DND-41 (cell line): ENCODE data around the gene KRT13.

Experiments
- ATAC-seq: fragments of 200-7000 bp; cut with Tn5 transposase; 3 replicates; pipeline ENCODE4 v1.9.1; 2021; ENCODE audit warnings: low read depth; ENCODE audit not compliant: insufficient read depth
- DNase-seq: peaks from one replicate; pipeline ENCODE4 v3.0.0-alpha.2; 2020
- H2AFZ ChIP-seq: 2 replicates; pipeline ENCODE4 v1.6.0; 2012; ENCODE audit warnings: low read depth, low read length
- H3K27ac ChIP-seq: 2 replicates; pipeline ENCODE4 v1.5.1; 2012; ENCODE audit warnings: low read length, inconsistent platforms
- H3K27me3 ChIP-seq: fragments of 200-600 bp; sonication (generic); 2 replicates; pipeline ENCODE4 v1.6.0; 2012; ENCODE audit warnings: low read length, mild to moderate bottlenecking, inconsistent platforms; ENCODE audit not compliant: insufficient read depth, poor library complexity
- H3K36me3 ChIP-seq: 2 replicates; pipeline ENCODE4 v1.5.1; 2012; ENCODE audit warnings: low read length, inconsistent platforms; ENCODE audit not compliant: insufficient read depth
- H3K4me1 ChIP-seq: 2 replicates; pipeline ENCODE4 v1.5.1; 2012; ENCODE audit warnings: mild to moderate bottlenecking, low read length; ENCODE audit not compliant: insufficient read depth
- H3K4me2 ChIP-seq: 2 replicates; pipeline ENCODE4 v1.6.0; 2012; ENCODE audit warnings: mild to moderate bottlenecking, moderate library complexity, low read length, inconsistent platforms; ENCODE audit not compliant: insufficient read depth
- H3K4me3 ChIP-seq, 2 experiments: fragments of 200-600 bp in 1 of 2; shearing (Covaris generic) in 1 of 2; 2 replicates each; pipeline ENCODE4 v1.5.1; 2012 to 2016; ENCODE audit warnings: inconsistent platforms in 2 of 2, low read length in 2 of 2, mild to moderate bottlenecking in 2 of 2, low read depth in 1 of 2, moderate library complexity in 1 of 2
- H3K79me2 ChIP-seq: 2 replicates; pipeline ENCODE4 v1.6.0; 2012; ENCODE audit warnings: low read length, inconsistent platforms; ENCODE audit not compliant: insufficient read depth
- H3K9ac ChIP-seq: 2 replicates; pipeline ENCODE4 v1.6.0; 2012; ENCODE audit warnings: low read depth, mild to moderate bottlenecking, inconsistent platforms, low read length, moderate library complexity
- H3K9me3 ChIP-seq: 2 replicates; pipeline ENCODE4 v1.5.1; 2012; ENCODE audit warnings: low read length, moderate library complexity, mild to moderate bottlenecking, inconsistent platforms; ENCODE audit not compliant: insufficient read depth, severe bottlenecking
- H4K20me1 ChIP-seq: 2 replicates; pipeline ENCODE4 v1.6.0; 2012; ENCODE audit warnings: low read length; ENCODE audit not compliant: insufficient read depth
- CTCF ChIP-seq: IDR thresholded peaks from 2 replicates; pipeline ENCODE4 v1.5.1; 2012; ENCODE audit warnings: borderline replicate concordance, low read length, moderate library complexity, mild to moderate bottlenecking; ENCODE audit not compliant: poor library complexity, severe bottlenecking; ENCODE audit errors: extremely low read depth
- EZH2 ChIP-seq: IDR thresholded peaks from 3 replicates; pipeline ENCODE4 v1.6.1; 2012; ENCODE audit warnings: borderline replicate concordance, low read depth, mild to moderate bottlenecking, moderate library complexity, low read length, inconsistent platforms; ENCODE audit not compliant: severe bottlenecking

KRT13 gene

DNA sequence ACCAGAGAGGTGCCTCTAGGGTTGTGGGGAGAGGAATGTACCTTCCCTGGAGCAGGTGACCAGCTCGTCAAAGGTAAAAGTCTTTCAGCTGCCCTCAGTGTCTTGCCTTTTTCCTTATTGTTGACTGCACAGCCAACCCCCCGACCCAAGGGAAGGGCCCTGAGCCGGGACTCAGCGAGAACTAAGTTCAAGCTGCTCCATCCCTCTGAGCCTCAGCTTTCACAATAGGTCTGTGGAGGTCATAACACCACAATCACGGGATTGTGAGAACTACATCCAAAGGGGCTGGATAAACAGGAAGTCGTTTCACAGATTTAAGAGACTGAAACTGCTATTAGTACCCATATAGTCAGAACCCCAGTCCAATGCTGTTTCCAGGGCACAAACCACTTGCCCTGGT, 13.1 kb downstream of the KRT13 start:
- Histone ChIP-seq H3K27ac (no peak overlapping the region), H3K9ac (no peak overlapping the region), H3K9me3 (no peaks in the 10 kb centered on the region), H3K27me3 (peaks cover 16% of the 10 kb centered on the region), H4K20me1 (no peaks in the 10 kb centered on the region), H3K4me2 (no peak overlapping the region), H3K4me3 (no peak overlapping the region), H3K4me1 (peaks cover 4% of the 10 kb centered on the region), H2AFZ (no peak overlapping the region), H3K79me2 (no peaks in the 10 kb centered on the region), H3K36me3 (no peaks in the 10 kb centered on the region)
- no peak for TF ChIP-seq CTCF
- TF ChIP-seq EZH2: no peak
- ATAC-seq (no peak), DNase-seq (no peak)

DNA sequence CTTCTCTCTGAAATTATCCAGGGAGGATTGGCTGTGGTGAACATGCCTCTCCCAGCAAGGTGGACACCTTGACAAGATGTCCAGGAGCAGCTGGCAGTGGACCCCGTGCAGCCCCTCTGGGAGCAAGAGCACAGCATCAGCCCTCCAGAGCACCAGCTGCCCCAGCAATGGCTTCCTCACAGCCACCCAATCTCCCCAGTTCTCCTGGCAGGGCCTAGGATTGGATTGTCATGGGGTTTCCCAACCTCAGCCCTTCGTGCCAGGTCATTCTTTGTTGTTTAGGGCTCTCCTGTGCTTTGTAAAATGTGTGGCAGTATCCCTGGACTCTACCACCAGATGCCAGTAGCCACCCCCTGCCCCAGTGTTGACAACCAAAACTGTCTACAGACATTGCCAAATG, 13.9 kb downstream of the KRT13 start:
- Histone ChIP-seq H3K4me2 (no peak overlapping the region), H4K20me1 (no peaks in the 10 kb centered on the region), H3K79me2 (no peaks in the 10 kb centered on the region), H3K9ac (no peak overlapping the region), H3K27ac (no peak overlapping the region), H3K36me3 (no peaks in the 10 kb centered on the region), H3K27me3 (peaks cover 16% of the 10 kb centered on the region), H2AFZ (no peak overlapping the region), H3K9me3 (no peaks in the 10 kb centered on the region), H3K4me3 (no peak overlapping the region), H3K4me1 (no peaks in the 10 kb centered on the region)
- DNase-seq: no peak
- ATAC-seq: no peak
- TF ChIP-seq EZH2 (no peak), CTCF (no peak)

DNA sequence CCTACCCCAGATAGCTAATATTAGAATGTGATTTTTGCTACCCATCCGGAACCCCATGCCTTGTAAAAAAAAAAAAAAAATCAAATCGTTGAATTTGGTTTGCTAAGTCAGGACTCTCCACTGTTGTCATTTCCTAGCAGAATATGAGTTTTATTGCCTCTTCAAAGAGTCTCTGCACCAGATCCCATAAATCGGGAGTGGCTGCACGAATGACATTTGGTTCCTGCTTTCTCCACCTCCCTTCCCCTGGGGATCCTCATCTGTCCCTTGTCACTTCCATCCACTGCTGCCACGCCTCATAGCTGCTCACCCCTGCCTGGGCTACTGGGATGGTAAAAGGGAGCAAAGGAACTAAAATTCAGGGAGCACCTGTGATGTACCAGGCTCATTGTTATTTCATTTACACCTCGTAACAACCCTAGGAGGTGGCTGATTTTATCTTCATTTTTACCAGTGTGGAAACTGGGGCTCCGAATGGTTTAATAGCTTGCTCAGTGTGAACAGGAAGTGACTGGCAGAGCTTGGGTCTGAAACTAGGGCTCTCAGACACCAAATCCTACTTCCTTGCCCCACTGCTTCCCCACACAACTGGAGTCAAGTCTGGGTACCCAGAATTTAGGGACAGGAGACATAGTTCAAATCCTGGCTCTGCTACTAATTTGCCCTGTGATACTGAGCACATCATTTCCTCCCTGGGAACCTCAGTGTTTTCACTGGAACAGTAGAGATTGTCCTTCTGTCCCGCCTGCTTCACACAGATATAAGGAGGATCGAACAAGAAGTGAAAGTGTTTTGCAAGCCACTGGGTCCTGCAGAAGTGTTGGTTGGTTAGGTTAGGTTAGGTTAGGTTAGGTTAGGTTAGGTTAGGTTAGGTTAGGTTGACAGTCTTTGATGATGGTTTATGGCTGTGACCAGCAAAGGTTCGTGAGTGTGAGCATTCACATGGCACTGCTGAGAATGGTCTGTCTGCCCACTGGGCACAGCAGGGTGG, 15.1 kb downstream of the KRT13 start:
- H4K20me1 ChIP-seq: no peaks in the 10 kb centered on the region
- no peak for TF ChIP-seq CTCF
- no peak for TF ChIP-seq EZH2
- peaks cover 16% of the 10 kb centered on the region for H3K27me3 ChIP-seq
- H3K4me1 ChIP-seq: no peaks in the 10 kb centered on the region
- H3K9ac ChIP-seq: no peak overlapping the region
- no peak for DNase-seq
- no peaks in the 10 kb centered on the region for H3K9me3 ChIP-seq
- no peaks in the 10 kb centered on the region for H3K79me2 ChIP-seq
- no peak overlapping the region for H3K4me3 ChIP-seq
- no peak overlapping the region for H3K27ac ChIP-seq
- H3K36me3 ChIP-seq: no peaks in the 10 kb centered on the region
- H2AFZ ChIP-seq: no peak overlapping the region
- ATAC-seq: no peak
- no peak overlapping the region for H3K4me2 ChIP-seq
